GM12801 (cell line): ENCODE measurements around the gene ATF6.

Source experiments
- CTCF ChIP-seq: IDR thresholded peaks from one replicate; pipeline ENCODE4 v1.5.1; 2011; ENCODE audit warnings: control low read depth; ENCODE audit not compliant: insufficient read length; ENCODE audit errors: extremely low read depth

Gene ATF6

GRCh38 chr1:161816201-161816600 is 50.1 kb downstream of the ATF6 start:
- TF ChIP-seq CTCF = no peak

- TF ChIP-seq CTCF = no peak
Observed at GRCh38 chr1:161817176-161817730, 51.1 kb downstream of the ATF6 start.

GRCh38 chr1:161820914-161821313 is 54.8 kb downstream of the ATF6 start:
- TF ChIP-seq CTCF = no peak

GRCh38 chr1:161824618-161825017 is 58.5 kb downstream of the ATF6 start:
- no peak for TF ChIP-seq CTCF

- TF ChIP-seq CTCF = no peak
Observed at GRCh38 chr1:161825831-161826230, 59.7 kb downstream of the ATF6 start.

- TF ChIP-seq CTCF = no peak
Observed at GRCh38 chr1:161826478-161826877, 60.4 kb downstream of the ATF6 start.

- TF ChIP-seq CTCF = no peak
Observed at GRCh38 chr1:161827786-161828185, 61.7 kb downstream of the ATF6 start.
